Progenitor cell of endocrine pancreas (in vitro differentiated cells): ENCODE data around the gene TPBG. TPM values are rescaled to one million over a fixed set of nuclear protein-coding genes. Genes with fewer than 3 reads are reported as not detected.

Source experiments
- DNase-seq: peaks from one replicate; pipeline ENCODE4 v3.0.0; 2021; ENCODE audit warnings: low spot score; ENCODE audit not compliant: unreplicated experiment
- H3K27ac Mint-ChIP-seq: 2 replicates; pipeline ENCODE4 v1.8.0; 2021; ENCODE audit warnings: mild to moderate bottlenecking, moderate library complexity, mixed read lengths
- H3K27me3 Mint-ChIP-seq: 2 replicates; pipeline ENCODE4 v1.8.0; 2021; ENCODE audit warnings: mixed read lengths
- H3K36me3 Mint-ChIP-seq: 2 replicates; pipeline ENCODE4 v1.8.0; 2022; ENCODE audit warnings: mixed read lengths; ENCODE audit not compliant: insufficient read depth
- H3K4me1 Mint-ChIP-seq: 2 replicates; pipeline ENCODE4 v1.8.0; 2021; ENCODE audit warnings: low read depth, mixed read lengths
- H3K4me3 Mint-ChIP-seq: 2 replicates; pipeline ENCODE4 v1.8.0; 2021; ENCODE audit warnings: low read depth, mild to moderate bottlenecking, moderate library complexity, mixed read lengths
- H3K9me3 Mint-ChIP-seq: 2 replicates; pipeline ENCODE4 v1.8.0; 2021; ENCODE audit warnings: low read depth, mixed read lengths
- CTCF ChIP-seq: fragments of 200-600 bp; sonication (generic); IDR thresholded peaks from one replicate; pipeline ENCODE4 v1.5.0; 2021; ENCODE audit warnings: antibody characterized with exemption, mild to moderate bottlenecking; ENCODE audit not compliant: unreplicated experiment
- total RNA-seq: library from RNA; stranded (reverse); gene quantifications from 2 replicates; pipeline ENCODE4 v1.2.1, GENCODE V29; 2021

Gene TPBG
- total RNA-seq, 1 donor from 2014 or later = 32.0 TPM

GRCh38 chr6:82410151-82410648, 46.6 kb downstream of the TPBG start:
- Mint-ChIP-seq H3K27ac (no peak overlapping the region), H3K9me3 (no peaks in the 10 kb centered on the region)
- TF ChIP-seq CTCF = no peak

GRCh38 chr6:82413868-82414267, 50.3 kb downstream of the TPBG start:
- Mint-ChIP-seq H3K27ac (no peak overlapping the region), H3K9me3 (no peaks in the 10 kb centered on the region), H3K4me3 (no peak overlapping the region), H3K4me1 (no peaks in the 10 kb centered on the region), H3K27me3 (no peaks in the 10 kb centered on the region), H3K36me3 (no peaks in the 10 kb centered on the region)
- TF ChIP-seq CTCF = no peak
- no peak for DNase-seq

More at GRCh38 chr6:82410151-82410648, 46.6 kb downstream of the TPBG start:
- H3K4me1 Mint-ChIP-seq = no peaks in the 10 kb centered on the region
- H3K36me3 Mint-ChIP-seq = no peaks in the 10 kb centered on the region
- no peak for DNase-seq
- no peaks in the 10 kb centered on the region for H3K27me3 Mint-ChIP-seq
- no peak overlapping the region for H3K4me3 Mint-ChIP-seq

- Mint-ChIP-seq H3K9me3 (no peaks in the 10 kb centered on the region), H3K4me1 (no peaks in the 10 kb centered on the region), H3K4me3 (no peak overlapping the region), H3K27ac (no peak overlapping the region), H3K36me3 (no peaks in the 10 kb centered on the region), H3K27me3 (no peaks in the 10 kb centered on the region)
- no peak for TF ChIP-seq CTCF
- no peak for DNase-seq
These were observed 52.2 kb downstream of the TPBG start for GRCh38 chr6:82415820-82416219.

DNA sequence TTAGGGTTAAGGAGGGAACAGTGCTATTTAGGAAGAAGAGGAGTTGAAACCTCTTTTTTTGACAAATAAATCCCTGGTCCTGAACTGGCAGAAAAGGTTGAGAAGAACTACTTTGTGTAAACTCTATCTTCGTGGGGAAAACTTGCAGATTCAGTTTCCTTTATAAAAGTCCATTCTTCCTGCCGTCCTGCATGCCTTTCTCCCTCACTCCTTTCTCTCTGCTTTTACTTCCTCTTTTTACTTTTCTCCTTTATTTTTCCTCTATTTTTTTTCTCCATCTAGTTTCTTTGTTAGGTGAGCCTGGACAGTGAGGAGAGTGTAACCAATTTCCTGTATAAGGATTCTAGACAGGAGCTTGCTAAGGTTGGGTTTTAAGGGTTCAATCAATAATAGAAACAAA, 52.7 kb downstream of the TPBG start:
- Mint-ChIP-seq H3K9me3 (no peaks in the 10 kb centered on the region), H3K36me3 (no peaks in the 10 kb centered on the region), H3K27ac (no peak overlapping the region), H3K4me3 (no peak overlapping the region), H3K4me1 (no peaks in the 10 kb centered on the region), H3K27me3 (no peaks in the 10 kb centered on the region)
- DNase-seq = no peak
- no peak for TF ChIP-seq CTCF

Other genes with a start within 250 kb of the TPBG start
- 34.8 and 36.7 TPM in 2 replicates for gene IBTK, start 116.1 kb upstream of the TPBG start, total RNA-seq